GM12891 (cell line): ENCODE data around the gene PRKACG.
A peak's percentile ranks its signal among the peaks of the same experiment; 100 is the strongest.

ENCODE experiments used
- POLR2A ChIP-seq: IDR thresholded peaks from 2 replicates; pipeline ENCODE4 v1.6.1; 2011; ENCODE audit warnings: low read depth, low read length, control low read depth
- POLR2AphosphoS5 ChIP-seq: IDR thresholded peaks from 2 replicates; pipeline ENCODE4 v1.6.1; 2011; ENCODE audit warnings: low read depth, low read length, control low read depth
- POU2F2 ChIP-seq: IDR thresholded peaks from 2 replicates; pipeline ENCODE4 v1.6.1; 2011; ENCODE audit warnings: low read depth, mild to moderate bottlenecking, control low read depth, low read length, moderate library complexity
- SPI1 ChIP-seq: IDR thresholded peaks from 2 replicates; pipeline ENCODE4 v1.6.1; 2011; ENCODE audit warnings: low read depth, low read length, control low read depth
- TAF1 ChIP-seq: IDR thresholded peaks from 2 replicates; pipeline ENCODE4 v1.6.1; 2011; ENCODE audit warnings: low read depth, low read length, control low read depth

- no peak for TF ChIP-seq POLR2AphosphoS5
- no peak for TF ChIP-seq TAF1
- TF ChIP-seq POLR2A, result no peak
- no peak for TF ChIP-seq POU2F2
- peak; percentile 37 for TF ChIP-seq SPI1
These were observed 47.4 kb downstream of the PRKACG start for GRCh38 chr9:68966496-68966944.
